ENCODE data around the gene ZNF665.
"Not testable (repeated sequence)": the region's sequence is repeated elsewhere in the genome, so short reads cannot be mapped to it uniquely, and the experiment has no call there.

The ZNF665 gene

DNA sequence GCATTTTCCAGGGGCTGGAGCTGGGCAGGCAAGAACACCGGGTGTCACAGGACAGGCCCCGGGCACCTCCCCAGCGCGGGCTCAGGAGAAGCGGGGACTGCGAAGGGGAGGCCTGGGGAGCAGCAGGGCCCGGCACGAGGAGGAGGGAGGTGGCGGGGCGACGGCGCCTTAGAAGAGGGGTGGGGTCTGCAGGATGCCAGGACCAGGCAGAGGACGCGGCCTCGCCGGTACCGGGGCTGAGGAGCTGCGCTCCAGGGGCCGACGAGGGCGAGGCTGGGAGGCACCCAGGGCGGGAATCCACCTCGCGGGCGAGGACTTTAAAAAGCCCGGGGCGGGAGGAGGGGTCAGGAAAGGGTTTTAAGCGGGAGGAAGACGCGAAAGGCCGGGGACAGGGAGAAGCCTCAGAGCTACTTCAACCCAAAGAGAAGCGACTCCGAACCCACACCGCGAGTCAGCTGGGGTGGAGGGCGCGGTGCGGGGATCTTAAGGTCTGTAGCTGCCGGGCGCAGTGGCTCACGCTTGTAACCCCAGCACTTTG, 35.0 kb downstream of the ZNF665 start:
- peak in 2 of 3 experiments; percentile 9 to 15 for DNase-seq (ENCODE audit: low read depth in 3 of 3)

DNA sequence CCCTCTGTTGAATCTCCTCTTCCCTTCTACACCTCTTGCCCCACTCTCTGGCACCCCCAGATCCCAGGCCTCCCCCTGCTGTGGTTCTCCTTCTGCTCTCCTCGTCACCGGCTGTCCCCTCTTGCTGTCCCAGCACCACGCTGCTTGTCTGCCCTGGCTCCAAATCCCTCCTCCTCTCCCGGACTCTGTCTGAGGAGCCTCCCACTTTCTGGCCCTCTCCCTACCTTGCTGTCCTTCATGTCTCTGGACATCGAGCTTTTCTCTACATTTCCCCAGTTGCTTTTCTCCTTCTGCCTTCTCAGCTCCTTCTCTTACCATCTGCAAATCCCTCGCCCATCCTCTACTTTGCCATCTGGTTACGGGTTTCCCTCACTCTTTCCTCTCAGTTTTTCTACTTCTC, 35.5 kb downstream of the ZNF665 start:
- DNase-seq (ENCODE audit: low read depth in 3 of 3), result no peak

DNA sequence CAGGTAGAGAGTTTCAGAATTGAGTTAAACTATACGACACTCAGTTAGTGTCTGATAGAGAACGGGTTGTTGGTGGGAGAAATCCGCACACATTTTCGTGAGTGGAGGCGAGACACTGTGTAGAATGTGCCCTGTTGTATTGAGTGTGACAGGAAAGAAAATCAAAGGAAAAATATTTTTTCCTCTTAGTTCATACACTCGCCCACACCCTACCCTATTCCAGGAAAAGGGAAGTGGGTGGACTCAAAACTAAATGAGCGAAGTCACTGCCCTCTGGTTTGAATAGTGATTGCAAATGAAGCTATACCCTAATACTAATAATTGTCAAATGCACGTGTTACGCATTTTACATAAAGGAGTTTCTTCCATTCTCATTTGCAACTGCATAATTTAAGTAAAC, 36.3 kb downstream of the ZNF665 start:
- no peak for DNase-seq (ENCODE audit: low read depth in 3 of 3)

DNA sequence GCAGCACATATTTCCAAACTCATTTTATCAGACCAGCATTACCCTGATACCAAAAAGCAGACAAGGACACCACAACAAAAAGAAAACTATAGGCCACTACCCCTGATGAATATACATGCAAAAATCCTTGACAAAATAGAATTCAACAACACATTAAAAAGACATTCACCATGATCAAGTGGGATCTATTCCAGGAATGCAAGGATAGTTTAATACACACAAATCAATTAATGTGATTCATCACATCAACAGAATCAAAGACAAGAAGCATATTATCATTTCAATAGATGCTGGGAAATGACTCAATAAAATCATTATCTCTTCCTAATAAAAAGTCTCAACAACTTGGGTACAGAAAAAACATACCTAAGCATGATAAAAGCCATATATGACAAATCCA, 45.5 kb downstream of the ZNF665 start:
- DNase-seq (ENCODE audit: low read depth in 3 of 3), result no peak

DNA sequence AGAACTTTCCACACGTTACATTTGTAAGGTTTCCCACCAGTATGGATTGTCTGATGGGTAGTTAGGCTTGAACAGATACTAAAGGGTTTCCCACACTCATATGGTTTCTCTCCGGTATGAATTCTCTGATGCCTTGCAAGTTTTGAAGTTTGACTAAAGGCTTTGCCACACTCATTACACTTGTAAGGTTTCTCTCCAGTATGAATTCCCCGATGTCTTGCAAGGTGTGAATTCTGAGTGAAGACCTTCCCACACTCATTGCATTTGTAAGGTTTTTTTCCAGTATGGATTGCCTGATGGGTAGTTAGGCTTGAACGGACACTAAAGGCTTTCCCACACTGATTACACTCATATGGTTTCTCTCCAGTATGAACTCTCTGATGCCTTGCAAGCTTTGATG, 52.8 kb downstream of the ZNF665 start:
- no peak for DNase-seq (ENCODE audit: low read depth in 3 of 3)

DNA sequence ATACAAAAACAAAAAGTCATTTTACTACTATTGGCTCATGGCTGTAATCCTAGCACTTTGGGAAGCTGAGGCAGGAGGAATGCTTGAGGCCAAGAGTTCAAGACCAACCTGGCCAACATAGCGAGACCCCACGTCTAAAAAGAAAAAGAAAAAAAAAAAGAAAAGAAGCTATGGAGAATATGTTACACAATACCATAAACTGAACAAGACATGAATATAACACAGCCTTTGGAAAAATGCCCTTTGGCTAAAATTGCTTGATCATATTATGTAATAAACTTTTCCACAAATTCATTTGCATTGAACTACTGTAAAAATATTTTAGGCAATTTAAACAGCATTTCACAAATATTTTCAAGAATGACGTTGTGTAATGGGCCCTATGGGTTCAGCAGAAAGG, 56.7 kb downstream of the ZNF665 start:
- no peak for DNase-seq (ENCODE audit: low read depth in 3 of 3)

DNA sequence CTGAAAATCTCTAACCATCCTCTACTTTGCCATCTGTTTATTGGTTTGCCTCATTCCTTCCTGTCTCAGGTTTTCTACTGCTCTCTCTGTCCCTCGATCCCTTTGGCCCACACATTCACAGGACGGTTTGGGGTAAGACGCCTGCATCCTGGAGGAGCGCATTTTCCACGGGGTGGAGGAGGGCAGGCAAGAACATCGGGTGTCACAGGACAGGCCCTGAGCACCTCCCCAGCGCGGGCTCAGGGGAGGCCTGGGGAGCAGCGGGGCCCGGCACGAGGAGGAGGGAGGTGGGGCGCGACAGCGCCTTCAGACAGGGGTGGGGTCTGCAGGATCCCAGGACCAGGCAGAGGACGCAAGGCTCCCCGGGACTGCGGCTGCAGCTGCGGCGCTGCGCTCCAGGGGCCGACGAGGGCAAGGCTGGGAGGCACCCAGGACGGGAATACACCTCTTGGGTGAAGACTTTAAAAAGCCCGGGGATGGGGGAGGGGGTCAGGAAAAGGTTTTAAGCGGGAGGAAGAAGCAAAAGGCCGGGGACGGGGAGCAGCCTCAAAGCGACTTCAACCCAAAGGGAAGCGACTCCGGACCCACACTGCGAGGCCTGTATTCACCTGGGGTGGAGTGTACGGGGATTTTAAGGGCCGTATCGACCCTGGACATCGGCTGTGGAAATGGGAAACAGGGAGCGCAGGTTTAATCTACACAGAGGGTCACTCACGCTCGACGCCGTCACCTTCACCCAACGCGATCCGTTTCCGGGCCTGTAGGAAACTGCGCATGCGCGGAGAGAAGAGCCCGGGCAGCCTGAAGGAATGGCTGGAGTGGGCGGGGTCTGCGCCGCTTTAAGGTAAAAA, 60.8 kb downstream of the ZNF665 start, which contains the start of gene ZNF415:
Gene ZNF415, minus strand, starts transcription at position 770 of the 851 bp plus-strand sequence. CDS start 10,234 bp downstream, outside the sequence.
- peak in 2 of 3 experiments; percentile 3 to 13 for DNase-seq (ENCODE audit: low read depth in 3 of 3)

DNA sequence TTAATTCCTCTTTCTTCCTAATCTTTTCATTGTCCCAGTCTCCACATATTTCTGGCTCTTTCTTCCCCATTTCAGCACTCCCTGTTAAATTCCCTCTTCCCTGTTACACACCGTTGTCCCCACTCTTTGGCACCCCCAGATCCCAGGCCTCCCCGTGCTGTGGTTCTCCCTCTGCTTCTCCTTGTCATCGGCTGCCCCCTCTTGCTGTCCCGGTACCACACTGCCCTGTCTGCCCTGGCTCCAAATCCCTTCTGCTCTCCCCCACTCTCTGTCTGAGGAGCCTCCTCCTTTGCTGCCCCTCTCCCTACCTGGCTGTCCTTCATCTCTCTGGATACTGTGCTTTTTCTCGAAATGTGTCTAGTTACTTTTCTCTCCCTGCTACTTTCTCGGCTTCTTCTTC, 61.4 kb downstream of the ZNF665 start:
- DNase-seq (ENCODE audit: low read depth in 3 of 3), result no peak

DNA sequence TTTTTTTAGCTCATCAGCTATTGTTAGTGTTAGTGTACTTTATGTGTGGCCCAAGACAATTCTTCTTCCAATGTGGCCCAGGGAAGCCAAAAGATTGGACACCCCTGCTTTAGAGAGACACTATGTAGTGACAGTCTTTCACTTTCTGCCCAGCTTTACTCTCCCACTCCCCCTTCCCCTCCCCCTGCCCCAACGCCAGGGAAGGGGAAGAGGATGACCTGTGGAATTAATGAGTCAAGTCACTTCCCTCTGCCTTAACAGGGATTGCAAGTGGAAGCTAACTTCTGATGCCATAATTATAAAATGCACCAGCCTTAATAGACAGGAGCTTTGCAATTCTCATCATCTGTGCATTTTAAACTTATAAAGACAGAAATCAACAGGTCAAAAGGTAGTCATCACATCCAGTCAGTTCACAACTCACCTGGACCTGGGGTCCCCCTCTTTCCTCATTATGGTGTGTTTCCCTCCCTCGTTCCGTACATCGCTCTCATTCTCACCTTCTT, 62.0 kb downstream of the ZNF665 start:
- DNase-seq (ENCODE audit: low read depth in 3 of 3), result no peak

DNA sequence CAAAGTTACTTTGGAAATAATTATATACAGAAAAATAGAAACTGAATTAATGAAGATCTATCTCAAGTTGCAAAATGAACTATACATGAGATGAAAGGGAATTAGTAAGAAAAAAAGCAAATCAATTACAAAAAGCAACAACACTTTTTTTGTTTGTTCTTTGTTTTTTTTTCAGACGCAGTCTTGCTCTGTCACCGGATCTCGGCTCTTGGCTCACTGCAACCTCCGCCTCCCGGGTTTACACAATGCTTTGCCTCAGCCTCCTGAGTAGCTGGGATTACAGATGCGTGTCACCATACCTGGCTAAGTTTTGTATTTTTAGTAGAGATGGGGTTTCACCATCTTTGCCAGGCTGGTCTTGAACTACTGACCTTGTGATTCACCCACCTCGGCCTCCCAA, 62.7 kb downstream of the ZNF665 start:
- DNase-seq (ENCODE audit: low read depth in 3 of 3), result no peak

DNA sequence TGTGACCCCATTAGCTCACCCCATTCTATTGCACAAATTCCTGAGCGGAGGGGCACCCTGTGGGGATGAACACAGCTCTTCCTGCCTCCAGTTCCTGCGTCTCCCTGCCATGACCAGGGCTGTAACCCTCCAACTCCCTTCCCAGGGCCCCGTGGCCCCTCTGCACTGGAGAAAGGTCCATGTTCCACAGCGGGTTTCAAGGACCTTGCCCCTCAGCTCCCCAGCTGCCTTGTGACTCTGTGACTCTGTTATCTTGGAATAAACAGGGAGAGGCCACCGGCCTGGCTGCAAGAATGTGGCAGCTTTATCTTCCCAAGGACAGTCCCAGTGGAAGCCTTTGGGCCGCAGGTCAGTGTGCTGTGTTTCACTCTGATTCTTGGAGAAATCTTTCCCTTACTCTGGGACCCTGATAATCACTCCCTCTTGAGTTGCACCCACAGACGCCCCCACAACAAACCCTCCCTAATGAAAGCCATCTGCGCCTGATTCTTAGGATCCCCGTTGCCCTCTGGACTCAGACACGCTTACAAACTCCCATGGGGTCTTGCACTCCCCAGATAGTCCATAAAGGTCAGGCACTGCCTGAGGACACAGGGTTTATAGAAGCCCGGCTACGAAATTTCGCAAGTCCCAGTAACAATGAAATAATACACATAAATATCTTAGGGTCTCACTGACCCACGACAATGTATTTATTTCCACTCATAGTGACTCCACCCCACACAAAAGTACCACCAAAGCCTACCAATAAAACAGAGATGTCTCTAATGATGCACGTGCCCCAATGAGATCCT, 66.2 kb downstream of the ZNF665 start:
- not testable (repeated sequence) for DNase-seq (ENCODE audit: low read depth in 3 of 3)

DNA sequence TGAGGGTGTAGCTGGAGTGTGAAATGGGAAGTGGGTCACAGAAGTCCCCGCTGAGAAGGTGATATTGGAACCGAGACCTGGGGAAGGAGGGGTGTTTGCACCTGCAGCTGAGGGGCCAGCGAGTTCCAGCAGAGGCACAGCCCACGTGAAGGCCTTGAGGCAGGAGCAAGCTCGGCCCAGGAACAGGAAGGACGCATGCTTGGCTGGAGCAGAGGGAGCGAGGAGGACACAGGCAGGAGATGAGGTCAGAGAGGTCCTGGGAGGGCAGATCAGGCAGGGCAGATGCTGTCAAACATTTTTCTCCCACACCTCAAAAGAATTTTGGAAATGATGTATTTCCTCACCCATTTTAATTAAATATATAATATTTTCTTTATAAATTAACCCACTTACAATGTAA, 69.8 kb downstream of the ZNF665 start:
- no peak for DNase-seq (ENCODE audit: low read depth in 3 of 3)

All from stimulated activated CD4-positive, alpha-beta T cell treated with anti-CD3 and anti-CD28 coated beads, TNF-alpha, amount 100 ng/mL, for 4 hours (primary cell).